ENCODE data around the gene SLC12A3. TPM values are rescaled to one million over a fixed set of nuclear protein-coding genes. Genes with fewer than 3 reads are reported as not detected.

Gene SLC12A3
- polyA plus RNA-seq, 2 of the 4 experiments (the other 2 are of a cell fraction): 0.08 to 0.09 TPM

GRCh38 chr16:56916571-56917403 lies 51.8 kb downstream of the SLC12A3 start:
- WGBS (ENCODE audit: missing lambda C conversion rate): 70% methylated on average over 5 of the region's 5 CpGs

GRCh38 chr16:56918467-56919012 lies 53.5 kb downstream of the SLC12A3 start:
- DNase-seq (ENCODE audit: low read depth in 1 of 2, low spot score in 1 of 2): no peak
- Histone ChIP-seq H3K4me1 (no peaks in the 10 kb centered on the region), H3K4me2 (no peak overlapping the region), H3K27ac (no peak overlapping the region), H3K9me3 (no peaks in the 10 kb centered on the region), H3K4me3 (no peak overlapping the region)
- ChIA-PET CTCF (interaction anchor here (1.2 to 2.3 kb wide), 3 partner anchors 16 to 125 kb away, joined by 3 to 6 read pairs (median 5); no protein-coding TSS in a partner anchor), POLR2A (interaction anchor here (1.6 kb wide), 1 partner anchor 15 kb away, joined by 3 read pairs; no protein-coding TSS in a partner anchor)
- TF ChIP-seq SMC3 (IDR thresholded peaks at IDR 0.05) (no peak), REST (IDR thresholded peaks at IDR 0.05) (no peak), CHD4 (IDR thresholded peaks at IDR 0.05; ENCODE audit: borderline replicate concordance) (no peak), MAX (IDR thresholded peaks at IDR 0.05) (no peak), GATA3 (IDR thresholded peaks at IDR 0.05; ENCODE audit: borderline replicate concordance) (no peak), PHF8 (IDR thresholded peaks at IDR 0.05; ENCODE audit: borderline replicate concordance, low read depth) (no peak), JUN (IDR thresholded peaks at IDR 0.05) (no peak), POLR2A (IDR thresholded peaks at IDR 0.05; ENCODE audit: low read length) (no peak), TFCP2L1 (CRISPR knock-in tag; IDR thresholded peaks at IDR 0.05) (no peak), ZFP36 (IDR thresholded peaks at IDR 0.05; ENCODE audit: borderline replicate concordance, partially characterized antibody) (no peak), HOXA7 (CRISPR knock-in tag; IDR thresholded peaks at IDR 0.05) (no peak), POLR2AphosphoS2 (conservative IDR thresholded peaks at IDR 0.05; ENCODE audit: low read length) (no peak), EHMT2 (IDR thresholded peaks at IDR 0.05; ENCODE audit: low read depth) (no peak)
- WGBS (ENCODE audit: missing lambda C conversion rate): 72% methylated on average over 12 of the region's 12 CpGs
- ATAC-seq: 0 out of 6 replicates have a peak, but pooled peaks of 1 of the 2 experiments have one; percentile 34
- FAIRE-seq: no peak

More at GRCh38 chr16:56916571-56917403, 51.8 kb downstream of the SLC12A3 start:
- Histone ChIP-seq H3K27ac (no peak overlapping the region), H3K4me2 (no peak overlapping the region), H3K4me1 (no peaks in the 10 kb centered on the region), H3K4me3 (no peak overlapping the region), H3K9me3 (no peaks in the 10 kb centered on the region)
- TF ChIP-seq MYC (IDR thresholded peaks at IDR 0.05; ENCODE audit: borderline replicate concordance, low read length): no peak
- no peak for TF ChIP-seq HES2 (IDR thresholded peaks at IDR 0.05)
- no peak for TF ChIP-seq FOSL2 (IDR thresholded peaks at IDR 0.05)
- no peak for TF ChIP-seq FOSL2 (CRISPR knock-in tag; IDR thresholded peaks at IDR 0.05)
- TF ChIP-seq EHMT2 (IDR thresholded peaks at IDR 0.05; ENCODE audit: low read depth): no peak
- TF ChIP-seq PBX3 (IDR thresholded peaks at IDR 0.05): no peak
- TF ChIP-seq ATOH8 (CRISPR knock-in tag; IDR thresholded peaks at IDR 0.05; ENCODE audit: low read depth): no peak
- TF ChIP-seq HDAC2 (IDR thresholded peaks at IDR 0.05): no peak
- TF ChIP-seq MAFK (IDR thresholded peaks at IDR 0.05; ENCODE audit: partially characterized antibody): no peak
- no peak for TF ChIP-seq ZNF302 (CRISPR knock-in tag; IDR thresholded peaks at IDR 0.05)
- no peak for ATAC-seq
- no peak for DNase-seq (ENCODE audit: low read depth in 1 of 2, low spot score in 1 of 2)
- CTCF ChIA-PET: interaction anchor here (0.6 to 2.3 kb wide), 4 partner anchors 11 to 124 kb away, joined by 3 to 5 read pairs (median 4); no protein-coding TSS in a partner anchor
- POLR2A ChIA-PET: no interaction called here
- FAIRE-seq: no peak

Measured in A549 (cell line).